ENCODE measurements around the gene APP.

GRCh38 chr21:25927195-25927880 lies 243.2 kb downstream of the APP start:
- no peak for TF ChIP-seq CTCF (IDR thresholded peaks at IDR 0.05)
- no peak for TF ChIP-seq POLR2AphosphoS5 (IDR thresholded peaks at IDR 0.05)
- no peak for TF ChIP-seq POLR2A (IDR thresholded peaks at IDR 0.05)
